IPS-20b (cell line): ENCODE measurements around the gene ZDHHC19.
"Not testable (repeated sequence)": the region's sequence is repeated elsewhere in the genome, so short reads cannot be mapped to it uniquely, and the experiment has no call there.

Experiments used
- H3K27ac ChIP-seq: one replicate; pipeline ENCODE4 v1.5.1; 2013; ENCODE audit warnings: low read length
- H3K27me3 ChIP-seq: 2 replicates; pipeline ENCODE4 v1.6.1; 2013; ENCODE audit warnings: mild to moderate bottlenecking, low read length, inconsistent platforms; ENCODE audit not compliant: insufficient read depth
- H3K36me3 ChIP-seq: 2 replicates; pipeline ENCODE4 v1.6.1; 2013; ENCODE audit warnings: low read depth, mild to moderate bottlenecking, inconsistent platforms, low read length, moderate library complexity; ENCODE audit not compliant: insufficient read depth
- H3K4me1 ChIP-seq: 2 replicates; pipeline ENCODE4 v1.6.1; 2013; ENCODE audit warnings: mild to moderate bottlenecking, control low read depth, inconsistent platforms, low read length, moderate library complexity; ENCODE audit not compliant: insufficient read depth
- H3K4me3 ChIP-seq: 2 replicates; pipeline ENCODE4 v1.5.1; 2013; ENCODE audit warnings: mild to moderate bottlenecking, low read length, inconsistent platforms
- H3K9ac ChIP-seq: 2 replicates; pipeline ENCODE4 v1.6.1; 2013; ENCODE audit warnings: low read depth, mild to moderate bottlenecking, inconsistent platforms, low read length, moderate library complexity
- H3K9me3 ChIP-seq: 2 replicates; pipeline ENCODE4 v1.6.1; 2013; ENCODE audit warnings: mild to moderate bottlenecking, low read depth, low read length, inconsistent platforms; ENCODE audit not compliant: insufficient read depth

Gene ZDHHC19

DNA sequence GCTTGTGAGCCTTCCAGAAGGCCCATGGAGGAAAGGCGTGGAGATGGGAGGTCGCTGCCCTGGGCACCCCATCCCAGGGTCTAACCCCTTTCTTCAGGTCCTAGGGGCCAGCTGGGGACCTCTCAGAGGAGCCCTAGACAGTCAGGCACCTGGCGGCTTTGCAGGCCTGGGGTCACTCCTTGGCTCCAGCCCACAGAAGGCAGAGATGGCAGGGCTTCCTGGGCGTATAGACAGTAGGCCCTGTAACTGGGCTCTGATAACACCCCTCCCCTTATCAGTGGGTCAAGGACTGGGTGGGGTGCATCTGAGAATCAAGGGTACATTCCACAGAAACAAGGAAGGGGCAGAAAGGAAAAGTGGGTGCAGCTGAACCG lies 16.7 kb downstream of the ZDHHC19 start:
- H3K36me3 ChIP-seq: no peaks in the 10 kb centered on the region
- no peak overlapping the region for H3K27ac ChIP-seq
- H3K4me1 ChIP-seq: no peaks in the 10 kb centered on the region; the same call in 1 of the 2 replicates
- H3K9ac ChIP-seq: no peak overlapping the region
- no peaks in the 10 kb centered on the region for H3K9me3 ChIP-seq
- no peaks in the 10 kb centered on the region for H3K27me3 ChIP-seq
- H3K4me3 ChIP-seq: no peak overlapping the region

DNA sequence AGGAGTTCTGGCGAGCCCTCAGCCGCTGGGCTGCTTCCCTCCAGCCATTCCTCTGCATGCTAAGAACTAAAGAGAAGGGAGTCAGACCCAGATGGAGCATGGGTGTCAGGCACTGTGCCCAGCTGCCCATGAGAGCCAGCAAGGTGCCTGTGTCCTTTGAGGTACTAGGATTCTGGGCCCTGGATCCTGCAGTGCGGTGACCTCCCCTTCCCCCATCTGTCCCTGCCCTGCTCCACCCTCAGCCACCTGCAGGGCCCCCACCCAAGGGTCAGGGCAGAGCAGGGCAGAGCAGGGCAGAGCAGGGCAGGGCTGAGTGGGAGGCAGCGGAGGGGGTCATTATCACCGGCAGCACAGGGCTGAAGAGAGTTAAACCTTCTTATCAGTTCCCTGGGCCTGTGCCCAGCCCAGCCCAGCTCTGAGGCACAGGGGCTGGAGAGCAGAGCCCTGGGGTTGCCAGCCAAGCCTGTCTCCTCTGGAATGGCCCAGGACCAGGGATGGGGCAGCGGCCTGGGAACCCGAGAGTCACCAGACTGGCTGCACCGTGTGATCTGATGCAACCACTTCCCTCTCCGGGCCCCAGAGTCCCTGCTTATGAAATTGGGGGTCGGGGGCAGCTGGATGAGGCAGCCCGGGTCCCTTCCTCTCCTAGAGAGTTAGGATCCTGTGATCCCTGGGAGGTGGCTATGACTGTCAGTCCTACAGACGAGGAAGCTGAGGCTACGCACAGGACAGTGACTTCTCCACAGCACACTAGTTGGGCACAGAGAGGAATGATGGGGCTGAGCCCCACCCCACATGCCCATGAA lies 17.3 kb downstream of the ZDHHC19 start:
- no peaks in the 10 kb centered on the region for H3K27me3 ChIP-seq
- H3K36me3 ChIP-seq: no peaks in the 10 kb centered on the region
- no peaks in the 10 kb centered on the region for H3K9me3 ChIP-seq
- H3K9ac ChIP-seq: no peak overlapping the region
- H3K27ac ChIP-seq: no peak overlapping the region
- H3K4me3 ChIP-seq: no peak overlapping the region
- H3K4me1 ChIP-seq: no peaks in the 10 kb centered on the region; the same call in 1 of the 2 replicates

DNA sequence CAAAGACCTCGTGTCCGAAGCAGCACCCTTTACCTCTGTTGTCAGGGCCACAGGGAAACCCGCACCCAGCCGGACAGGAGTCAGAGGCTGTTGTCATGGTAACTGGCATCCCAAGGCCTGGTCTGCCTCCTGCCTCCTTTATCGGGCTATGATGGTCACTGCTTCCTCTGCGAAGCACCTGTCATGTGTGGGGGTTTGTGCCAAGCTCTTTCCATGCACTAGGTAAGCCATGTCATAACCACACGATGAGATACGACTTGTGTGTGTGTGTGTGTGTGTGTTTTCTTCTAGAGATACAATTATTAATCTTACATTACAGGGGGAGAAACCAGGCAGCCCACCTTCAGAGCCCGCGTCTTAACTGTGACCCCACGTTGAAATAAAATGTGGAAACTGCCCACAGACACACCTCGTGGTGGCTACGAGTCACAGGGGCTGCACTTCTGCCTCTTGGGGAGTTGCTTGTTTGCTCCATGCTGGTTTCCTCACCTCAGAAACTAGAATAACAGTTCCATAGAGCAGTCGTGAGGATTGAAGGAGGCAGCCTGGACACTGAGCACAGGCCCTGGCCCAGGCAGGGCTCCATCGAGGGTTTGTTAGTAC lies 18.0 kb downstream of the ZDHHC19 start:
- Histone ChIP-seq H3K27me3 (no peaks in the 10 kb centered on the region), H3K4me3 (no peak overlapping the region), H3K9ac (no peak overlapping the region), H3K27ac (no peak overlapping the region), H3K36me3 (no peaks in the 10 kb centered on the region), H3K4me1 (no peaks in the 10 kb centered on the region; the same call in 1 of the 2 replicates), H3K9me3 (no peaks in the 10 kb centered on the region)

DNA sequence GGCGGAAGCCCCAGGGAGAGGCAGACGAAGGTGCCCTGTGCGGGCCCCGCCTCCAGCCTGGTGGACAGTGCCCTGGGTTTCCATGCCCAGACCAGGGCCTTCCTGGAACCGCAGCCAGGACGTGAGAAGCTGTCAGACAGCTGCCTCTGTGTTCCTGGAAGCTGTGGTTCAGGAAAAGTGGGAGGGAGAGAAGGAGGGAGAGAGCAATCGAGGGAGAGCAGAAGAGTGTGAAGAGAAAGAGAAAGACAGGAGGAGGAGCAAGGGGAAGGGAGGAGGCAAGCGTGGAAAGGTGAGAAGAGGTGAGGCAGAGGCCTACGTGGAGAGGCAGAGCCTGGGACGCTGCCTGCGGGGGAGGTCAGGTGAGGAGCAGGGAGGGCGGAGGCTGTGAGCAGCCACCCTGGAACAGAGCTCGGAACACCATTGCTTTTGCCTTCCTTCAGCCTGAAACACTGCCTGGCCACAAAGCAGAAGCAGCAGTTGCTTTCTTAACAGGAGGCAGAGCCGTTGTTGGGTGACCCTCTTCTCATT lies 18.6 kb downstream of the ZDHHC19 start:
- no peak overlapping the region for H3K9ac ChIP-seq
- H3K4me3 ChIP-seq: no peak overlapping the region
- no peaks in the 10 kb centered on the region for H3K27me3 ChIP-seq
- H3K4me1 ChIP-seq: no peaks in the 10 kb centered on the region; the same call in 1 of the 2 replicates
- no peak overlapping the region for H3K27ac ChIP-seq
- no peaks in the 10 kb centered on the region for H3K36me3 ChIP-seq
- H3K9me3 ChIP-seq: no peaks in the 10 kb centered on the region

DNA sequence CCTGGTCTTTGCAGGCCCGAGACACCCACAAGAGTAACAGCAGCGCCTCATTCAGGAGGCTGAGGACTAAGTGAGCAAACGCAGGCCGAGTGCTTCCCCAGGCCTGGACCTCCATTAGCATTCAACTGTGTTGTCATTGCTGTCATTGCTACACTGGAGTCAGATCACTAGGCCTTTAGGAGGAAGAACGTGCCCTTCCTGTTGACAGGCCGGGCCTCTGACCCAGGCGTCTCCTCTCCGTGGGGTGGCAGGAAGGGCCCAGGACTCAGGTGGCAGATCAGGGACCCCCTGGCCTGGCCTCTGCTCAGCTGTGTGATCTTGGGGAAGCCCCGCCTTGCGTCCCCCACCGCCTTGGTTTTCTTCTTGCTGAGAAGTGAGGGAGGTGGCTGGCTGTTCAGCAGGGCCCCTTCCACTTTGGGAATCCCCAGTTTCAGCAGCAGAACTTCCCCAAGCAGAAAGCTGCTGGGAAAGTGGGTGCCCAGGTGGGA lies 19.1 kb downstream of the ZDHHC19 start:
- no peak overlapping the region for H3K9ac ChIP-seq
- no peaks in the 10 kb centered on the region for H3K9me3 ChIP-seq
- no peak overlapping the region for H3K27ac ChIP-seq
- no peaks in the 10 kb centered on the region for H3K27me3 ChIP-seq
- H3K4me3 ChIP-seq: no peak overlapping the region
- no peaks in the 10 kb centered on the region for H3K36me3 ChIP-seq
- peaks cover 2% of the 10 kb centered on the region; the same call in 1 of the 2 replicates for H3K4me1 ChIP-seq

DNA sequence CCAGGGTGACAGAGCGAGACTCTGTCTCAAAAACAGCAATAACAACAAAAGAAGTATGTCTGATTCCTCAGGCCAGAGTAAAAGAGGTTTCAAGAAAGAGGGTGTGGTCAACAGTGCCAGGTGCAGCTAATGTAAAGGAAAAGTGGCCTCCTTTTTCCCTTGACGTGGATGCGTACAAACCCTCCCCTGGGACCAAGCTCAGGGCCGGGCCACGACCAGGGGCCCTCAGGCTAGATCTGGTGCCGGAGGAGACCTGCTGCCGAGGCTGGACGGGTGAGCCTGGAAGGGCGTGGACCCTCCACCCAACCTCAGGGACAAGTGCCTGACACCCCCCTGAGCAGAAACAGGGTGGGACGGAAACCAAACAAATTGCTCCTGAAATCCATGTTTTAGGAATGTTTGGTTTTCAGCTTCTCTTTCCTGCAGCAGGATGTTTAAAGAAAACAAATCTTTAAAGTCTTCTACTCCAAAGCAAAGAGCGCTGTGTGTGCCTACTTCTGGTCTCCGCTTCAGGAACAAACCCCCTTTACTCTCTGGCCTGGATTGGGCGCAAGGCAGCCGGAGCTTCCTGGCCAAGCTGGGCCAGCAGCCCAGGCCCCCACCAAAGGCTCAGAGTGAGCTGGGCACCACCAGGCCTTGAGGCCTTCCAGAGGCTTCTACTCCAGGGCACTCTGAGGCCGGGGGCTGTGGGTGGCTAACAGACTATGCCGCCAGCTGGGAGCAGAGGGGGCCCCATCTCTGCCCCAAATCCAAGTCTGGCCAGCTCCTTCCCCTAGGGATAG lies 21.4 kb downstream of the ZDHHC19 start:
- Histone ChIP-seq H3K9me3 (no peaks in the 10 kb centered on the region), H3K4me3 (no peak overlapping the region), H3K27me3 (no peaks in the 10 kb centered on the region), H3K9ac (no peak overlapping the region; the same call in 1 of the 2 replicates), H3K36me3 (no peaks in the 10 kb centered on the region), H3K27ac (no peak overlapping the region), H3K4me1 (peaks cover 10% of the 10 kb centered on the region; the same call in 1 of the 2 replicates)

DNA sequence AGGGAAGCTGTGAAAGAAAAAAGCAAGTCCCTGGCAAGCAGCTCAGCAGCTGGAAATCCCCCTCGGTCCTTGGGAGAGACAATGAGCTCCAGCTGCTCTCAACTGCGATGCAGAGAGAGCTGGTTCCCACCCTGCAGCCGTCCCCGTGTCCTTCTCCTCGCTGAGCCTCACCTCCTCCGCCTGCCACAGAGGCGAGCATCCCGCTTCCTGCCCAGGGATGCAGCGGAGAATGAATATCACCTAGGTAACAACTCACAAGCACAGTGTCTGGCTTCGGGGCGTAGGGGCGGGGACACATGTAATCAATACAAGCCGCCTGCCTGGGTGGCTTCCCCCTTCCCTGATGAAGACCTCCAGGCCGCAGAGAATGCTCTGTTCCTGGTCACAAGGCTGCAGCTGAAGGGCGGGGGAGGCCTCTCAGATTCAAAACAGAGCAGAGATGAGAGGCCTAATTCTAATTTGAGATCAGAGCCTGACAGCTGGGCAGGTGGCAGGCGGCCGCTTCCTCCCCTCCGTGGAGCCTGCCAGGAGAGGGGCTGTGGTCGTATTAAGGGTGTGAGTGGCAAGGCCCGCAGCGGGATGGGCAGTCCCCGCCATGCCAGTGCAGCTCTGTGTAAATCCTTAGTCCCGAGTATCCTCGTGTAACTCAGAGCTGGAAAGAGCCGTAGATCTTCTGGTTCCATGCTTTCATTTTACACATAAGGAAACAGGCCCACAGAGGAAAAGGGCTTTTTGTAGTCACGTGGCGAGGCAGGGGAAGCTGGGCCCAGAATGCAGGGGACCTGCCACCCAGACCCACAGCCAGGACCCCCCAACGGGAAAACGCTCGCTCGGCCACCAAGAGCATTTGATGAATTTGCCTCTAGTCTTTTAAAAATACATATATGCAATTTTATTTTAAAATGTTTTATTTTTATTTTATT lies 24.3 kb downstream of the ZDHHC19 start:
- Histone ChIP-seq H3K27me3 (no peaks in the 10 kb centered on the region), H3K4me3 (peak overlapping the region; percentile 45; the same call in 1 of the 2 replicates), H3K36me3 (no peaks in the 10 kb centered on the region), H3K9ac (peak overlapping the region; percentile 25; the same call in 1 of the 2 replicates), H3K4me1 (peaks cover 10% of the 10 kb centered on the region; the same call in 1 of the 2 replicates), H3K9me3 (no peaks in the 10 kb centered on the region), H3K27ac (no peak overlapping the region)

DNA sequence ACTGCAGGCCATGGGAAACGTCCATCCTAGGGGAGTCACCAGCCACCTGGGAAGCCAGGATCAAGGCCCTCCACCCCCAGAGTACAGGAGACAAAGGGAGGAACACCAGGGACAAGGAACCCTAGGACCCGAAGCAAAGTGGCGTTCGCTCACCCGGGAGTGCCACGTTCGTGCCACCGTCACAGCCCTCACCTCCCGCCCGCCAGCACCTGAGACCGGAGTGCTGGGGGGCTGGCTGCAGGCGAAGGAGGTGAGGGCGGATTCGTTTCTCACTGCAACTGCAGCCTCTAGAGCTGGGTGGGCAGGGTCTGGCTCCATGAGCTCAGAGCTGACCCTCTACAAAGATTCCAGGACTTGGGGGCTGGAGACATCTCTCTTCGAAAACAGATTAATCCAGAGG lies 26.3 kb downstream of the ZDHHC19 start:
- Histone ChIP-seq H3K9ac (no peak overlapping the region), H3K36me3 (no peaks in the 10 kb centered on the region), H3K27me3 (no peaks in the 10 kb centered on the region), H3K9me3 (no peaks in the 10 kb centered on the region), H3K4me1 (peaks cover 12% of the 10 kb centered on the region; the same call in 1 of the 2 replicates), H3K4me3 (no peak overlapping the region), H3K27ac (no peak overlapping the region)

DNA sequence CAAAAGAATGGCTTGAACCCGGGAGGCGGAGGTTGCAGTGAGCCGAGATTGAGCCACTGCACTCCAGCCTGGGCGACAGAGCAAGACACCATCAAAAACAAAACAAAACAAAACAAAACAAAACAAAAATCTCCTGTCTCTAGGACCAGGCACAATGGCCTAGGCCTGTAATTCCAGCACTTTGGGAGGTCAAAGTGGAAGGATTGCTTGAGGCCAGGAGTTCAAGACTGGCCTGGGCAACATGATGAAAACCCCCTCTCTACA lies 27.1 kb downstream of the ZDHHC19 start:
- not testable (repeated sequence) for H3K9me3 ChIP-seq, H3K27me3 ChIP-seq, H3K36me3 ChIP-seq, H3K27ac ChIP-seq, H3K9ac ChIP-seq, H3K4me3 ChIP-seq
- H3K4me1 ChIP-seq: peaks cover 20% of the 10 kb centered on the region; the same call in 1 of the 2 replicates

DNA sequence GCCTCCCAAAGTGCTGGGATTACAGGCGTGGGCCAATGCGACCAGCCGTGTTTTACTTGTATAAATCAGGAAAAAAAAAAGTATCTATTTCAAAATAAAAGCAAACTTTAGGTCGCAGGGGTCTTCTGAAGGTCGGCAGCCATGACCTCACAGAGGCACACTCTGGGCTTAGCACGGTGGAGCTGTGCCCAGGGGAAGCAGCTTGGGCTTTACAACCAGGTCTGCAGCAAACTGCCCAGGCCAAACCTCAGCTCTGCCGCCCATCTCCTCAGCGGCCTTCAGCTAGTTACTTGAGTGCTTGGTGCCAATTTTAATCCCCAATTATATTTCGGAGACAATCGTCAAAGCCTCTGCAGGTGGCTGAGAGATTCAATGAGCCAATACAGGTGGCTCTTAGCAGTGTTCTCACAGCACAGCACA lies 30.1 kb downstream of the ZDHHC19 start:
- Histone ChIP-seq H3K36me3 (no peaks in the 10 kb centered on the region), H3K9me3 (no peaks in the 10 kb centered on the region), H3K27ac (no peak overlapping the region), H3K27me3 (no peaks in the 10 kb centered on the region), H3K9ac (no peak overlapping the region), H3K4me3 (no peak overlapping the region), H3K4me1 (peaks cover 13% of the 10 kb centered on the region; the same call in 1 of the 2 replicates)

DNA sequence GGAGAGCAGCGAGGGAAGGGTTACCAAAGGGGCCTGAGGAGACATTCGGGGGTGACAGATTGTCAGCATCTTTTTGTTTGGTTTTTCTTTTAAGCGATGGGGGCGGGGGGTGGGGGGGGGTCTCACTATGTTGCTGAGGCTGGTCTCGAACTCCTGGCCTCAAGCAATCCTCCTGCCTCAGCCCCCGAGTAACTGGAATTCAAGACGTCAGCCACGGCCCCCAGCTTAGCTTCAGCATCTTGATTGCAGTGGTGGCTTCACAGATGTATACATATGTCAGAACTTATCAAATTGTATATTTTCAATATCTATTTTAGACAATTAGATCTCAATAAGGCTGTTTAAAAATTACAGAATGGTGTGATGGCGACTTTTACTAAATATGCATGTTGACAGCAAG lies 30.9 kb downstream of the ZDHHC19 start:
- H3K27me3 ChIP-seq: no peaks in the 10 kb centered on the region

More for the DNA sequence above, 30.9 kb downstream of the ZDHHC19 start:
- Histone ChIP-seq H3K4me3 (no peak overlapping the region), H3K4me1 (peaks cover 13% of the 10 kb centered on the region; the same call in 1 of the 2 replicates), H3K9me3 (no peaks in the 10 kb centered on the region), H3K27ac (no peak overlapping the region), H3K9ac (no peak overlapping the region), H3K36me3 (no peaks in the 10 kb centered on the region)
